Non-pigmented ciliary epithelial cell (primary cell): ENCODE data around the gene EXOSC9.
A peak's percentile ranks its signal among the peaks of the same experiment; 100 is the strongest.

Source experiments
- DNase-seq: peaks from one replicate; pipeline ENCODE4 v3.0.0-alpha.2; 2010; ENCODE audit warnings: low read depth

The EXOSC9 gene

DNA sequence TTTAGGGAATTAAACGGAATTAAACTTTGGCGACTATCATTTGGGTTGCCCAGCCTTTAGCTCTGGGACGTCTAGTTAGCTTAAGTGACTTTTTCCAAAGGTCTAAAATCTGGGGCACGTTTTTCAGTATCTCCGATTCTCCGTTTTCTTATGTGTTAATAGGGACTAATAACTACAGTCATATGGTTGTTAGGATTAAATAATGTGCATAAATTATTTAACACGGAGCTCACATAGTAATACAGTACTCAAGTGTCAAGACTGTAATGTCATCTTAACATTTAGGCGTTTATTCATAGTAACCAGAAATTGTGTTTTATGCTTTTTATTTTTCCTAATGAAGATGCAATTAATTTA lies 23.0 kb downstream of the EXOSC9 start:
- DNase-seq: no peak

DNA sequence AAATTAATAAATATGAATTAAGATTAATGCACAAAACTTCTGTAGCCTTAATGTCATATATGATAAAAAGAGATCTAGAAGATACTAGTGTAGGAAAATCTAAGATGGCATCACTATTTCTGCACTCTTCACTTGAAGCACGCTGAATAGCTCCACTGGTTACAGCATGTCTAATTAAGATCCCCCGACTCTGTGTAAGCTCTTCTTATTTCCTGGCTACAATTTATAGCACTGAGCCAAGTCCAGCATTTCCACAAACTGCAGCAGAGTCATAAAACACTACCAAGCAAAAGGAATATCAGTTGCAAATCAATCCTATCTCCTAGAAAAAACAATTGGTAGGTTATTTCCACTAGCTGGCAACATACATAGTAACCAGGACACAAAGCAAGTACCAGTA lies 23.8 kb downstream of the EXOSC9 start:
- DNase-seq: no peak

DNA sequence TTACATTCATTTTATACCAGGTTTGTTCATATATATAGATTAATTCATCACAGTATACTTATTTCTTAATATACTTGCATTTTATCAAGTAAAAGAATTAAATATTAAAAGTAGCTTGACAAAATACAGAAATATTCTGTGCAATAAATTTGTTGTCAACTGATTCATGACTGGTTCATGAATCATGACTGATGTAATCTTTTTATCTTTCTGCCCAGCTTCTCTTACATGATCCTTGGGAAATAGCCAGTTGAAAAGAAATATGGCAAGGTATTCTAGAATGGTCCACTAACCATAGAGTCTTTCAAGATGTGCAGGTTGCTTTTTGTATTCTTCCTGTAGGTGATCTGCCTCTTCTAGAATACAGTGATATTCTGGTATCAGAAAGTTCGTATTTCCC lies 26.7 kb downstream of the EXOSC9 start:
- DNase-seq: peak; percentile 34

DNA sequence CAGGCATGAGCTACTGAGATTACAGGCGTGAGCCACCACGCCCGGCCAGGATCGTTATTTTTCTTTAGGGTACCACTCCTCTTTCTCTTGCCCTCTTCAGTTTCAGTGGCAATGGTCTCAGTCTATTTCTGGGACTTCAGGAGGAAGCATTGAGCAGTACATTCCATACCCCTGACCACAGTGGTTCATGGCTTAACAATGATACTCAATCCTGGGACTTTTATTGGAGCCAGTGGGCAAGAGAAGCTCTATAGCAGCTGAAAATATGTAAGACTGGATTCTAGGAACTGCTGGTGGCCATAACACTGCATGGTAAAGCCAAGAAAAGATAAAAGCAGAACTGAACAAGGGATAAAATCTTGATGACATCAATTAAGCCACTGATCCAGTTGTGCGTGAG lies 28.4 kb downstream of the EXOSC9 start:
- peak; percentile 17 for DNase-seq

DNA sequence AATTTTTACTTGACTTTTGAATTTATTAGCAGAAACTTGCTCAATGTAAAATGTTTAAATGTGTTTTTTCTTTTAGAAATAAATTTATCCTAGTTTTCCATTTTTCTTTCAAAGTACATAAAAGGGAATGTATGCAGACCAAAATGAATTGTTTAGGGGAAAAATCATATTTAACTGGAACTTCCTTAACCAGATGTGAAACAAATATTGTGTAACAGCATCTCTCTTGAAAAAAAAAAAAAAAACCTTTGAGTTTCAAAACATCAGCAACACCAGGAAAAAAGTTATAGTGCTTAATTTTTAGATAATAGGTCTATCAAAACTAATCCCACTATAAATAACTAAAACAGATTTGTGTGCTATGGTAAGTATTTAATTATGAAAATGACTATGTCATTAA lies 37.0 kb downstream of the EXOSC9 start:
- no peak for DNase-seq

DNA sequence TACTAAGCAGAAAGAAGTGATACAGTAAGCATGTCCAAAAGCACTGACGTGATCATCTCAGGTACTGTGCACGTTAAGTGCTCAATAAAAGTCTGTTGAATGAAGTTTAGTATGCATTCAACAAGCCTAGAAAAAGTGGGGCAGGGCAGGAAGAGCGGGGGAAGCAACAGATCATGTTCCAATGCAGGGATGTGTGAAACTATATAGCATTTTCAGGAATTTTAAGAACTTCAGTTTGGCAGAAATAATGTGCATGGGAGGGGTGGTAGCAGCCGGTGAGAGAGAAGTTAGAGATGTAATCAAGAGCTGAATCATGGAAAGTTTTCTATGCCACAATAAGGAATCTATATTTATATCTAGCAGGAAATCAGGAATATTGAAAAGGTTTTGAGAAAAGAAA lies 41.7 kb downstream of the EXOSC9 start:
- no peak for DNase-seq

DNA sequence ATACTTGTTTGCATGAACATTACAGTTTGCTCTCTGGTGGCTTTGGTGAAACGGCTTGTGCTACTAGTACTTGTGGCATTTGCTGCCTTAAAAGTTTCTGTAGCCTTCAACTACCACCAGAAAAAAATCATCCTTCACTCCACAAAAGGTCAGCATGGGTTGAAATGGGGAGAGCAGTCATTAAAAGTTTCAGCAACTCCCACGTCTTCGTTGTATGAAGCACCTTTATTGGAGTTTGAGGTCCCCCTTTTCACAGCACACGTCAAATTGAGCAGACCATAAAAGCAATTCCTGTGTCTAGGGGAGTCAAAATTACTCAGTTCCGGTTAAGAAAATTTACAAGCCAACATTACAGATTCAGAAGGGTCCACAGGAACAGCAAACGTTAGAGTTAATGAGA lies 45.5 kb downstream of the EXOSC9 start:
- no peak for DNase-seq

DNA sequence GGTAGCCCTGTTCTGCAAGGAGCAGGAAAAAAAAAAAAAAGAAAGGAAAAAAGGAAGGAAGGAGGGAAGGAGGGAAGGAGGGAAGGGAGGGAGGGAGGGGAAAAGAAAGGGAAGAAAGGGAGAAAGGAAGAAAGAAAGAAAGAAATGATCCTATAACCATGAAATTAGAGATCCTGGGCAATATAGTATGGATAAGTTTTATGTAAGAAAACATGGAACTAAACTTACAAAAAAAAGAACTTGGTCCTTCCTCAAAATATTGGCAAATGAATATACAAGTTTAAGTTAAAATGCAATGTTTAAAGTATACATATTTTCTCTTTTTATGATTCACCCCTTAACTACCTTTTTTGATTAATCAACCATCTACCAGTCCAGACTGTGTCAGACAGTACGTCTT lies 50.2 kb downstream of the EXOSC9 start:
- DNase-seq: no peak

DNA sequence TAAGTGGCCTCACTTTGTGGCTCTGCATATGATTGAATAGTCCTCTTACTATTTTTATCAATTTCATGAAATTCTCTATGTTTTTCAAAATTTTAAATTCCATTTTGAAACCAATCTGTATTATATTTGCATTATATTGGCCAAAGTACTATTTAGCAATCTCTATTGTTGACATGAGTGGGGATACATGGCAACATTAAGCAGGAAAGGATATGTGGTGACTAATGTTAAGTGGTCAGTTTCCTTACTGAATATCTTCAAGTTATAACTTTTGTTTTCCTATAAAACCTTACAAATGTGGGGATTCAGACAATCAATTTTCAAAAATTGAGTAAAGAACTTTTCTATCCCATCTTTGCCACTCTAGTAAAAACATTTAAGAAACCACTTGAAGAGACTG lies 59.0 kb downstream of the EXOSC9 start:
- DNase-seq: no peak

DNA sequence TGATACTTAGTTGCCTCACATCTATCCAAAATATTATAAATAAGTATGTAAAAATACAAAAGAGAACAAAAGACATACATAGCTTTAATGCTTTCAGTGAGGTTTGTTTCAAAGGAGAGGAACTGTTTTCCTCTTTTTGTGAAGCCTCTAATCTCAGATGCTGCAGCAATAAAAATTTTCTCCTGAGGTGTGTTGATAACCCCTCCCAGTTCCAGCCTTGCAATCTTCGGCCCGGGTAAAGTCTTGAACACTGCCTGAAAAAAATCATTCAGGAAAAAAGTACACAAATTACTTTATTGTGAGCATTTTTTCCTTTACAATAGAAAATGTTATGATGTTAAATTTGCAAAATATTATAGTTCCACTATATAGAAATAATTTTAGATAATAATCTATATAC lies 60.3 kb downstream of the EXOSC9 start:
- DNase-seq: no peak

DNA sequence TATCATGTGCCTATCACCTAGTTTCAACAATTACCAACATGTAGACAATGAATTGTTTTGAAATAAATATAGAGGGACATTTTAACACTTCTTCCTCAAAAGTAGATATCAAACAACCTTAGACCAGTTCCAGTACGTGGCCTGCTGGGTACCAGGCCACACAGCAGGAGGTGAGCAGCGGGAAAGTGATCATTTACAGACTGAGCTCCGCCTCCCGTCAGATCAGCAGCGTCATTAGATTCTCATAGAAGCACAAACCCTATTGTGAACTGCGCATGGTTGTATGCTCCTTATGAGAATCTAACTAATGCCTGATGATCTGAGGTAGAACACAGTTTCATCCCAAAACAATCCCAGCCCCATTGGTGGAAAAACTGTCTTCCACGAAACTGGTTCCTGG lies 62.7 kb downstream of the EXOSC9 start:
- DNase-seq: no peak
